ENCODE data around the gene ISY1.
"Not testable (repeated sequence)": the region's sequence is repeated elsewhere in the genome, so short reads cannot be mapped to it uniquely, and the experiment has no call there.

Gene ISY1

GRCh38 chr3:129120254-129121004, 40.4 kb downstream of the ISY1 start:
- DNase-seq (ENCODE audit: low spot score) = peak; percentile 95

- peak; percentile 26 for DNase-seq (ENCODE audit: low spot score)
These were observed 41.3 kb downstream of the ISY1 start for GRCh38 chr3:129119365-129120100.

DNA sequence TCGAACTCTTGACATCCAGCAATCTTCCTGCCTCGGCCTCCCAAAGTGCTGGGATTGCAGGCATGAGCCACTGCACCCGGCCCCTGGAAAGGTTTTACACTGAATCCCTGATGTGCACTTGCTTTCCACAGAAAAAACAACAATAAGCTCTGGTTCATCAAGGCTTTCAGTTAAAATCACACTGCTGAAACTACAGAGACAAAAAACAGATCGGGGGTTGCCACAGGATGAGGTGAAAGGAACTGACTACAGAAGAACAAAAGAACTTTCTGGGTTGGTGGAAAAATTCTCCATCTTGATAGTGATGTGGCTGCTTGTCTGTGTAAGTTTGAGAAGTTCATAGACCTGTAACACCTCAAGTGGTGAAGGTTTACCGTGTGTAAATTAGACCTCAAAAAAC, 42.1 kb downstream of the ISY1 start:
- no peak for DNase-seq (ENCODE audit: low spot score)

DNA sequence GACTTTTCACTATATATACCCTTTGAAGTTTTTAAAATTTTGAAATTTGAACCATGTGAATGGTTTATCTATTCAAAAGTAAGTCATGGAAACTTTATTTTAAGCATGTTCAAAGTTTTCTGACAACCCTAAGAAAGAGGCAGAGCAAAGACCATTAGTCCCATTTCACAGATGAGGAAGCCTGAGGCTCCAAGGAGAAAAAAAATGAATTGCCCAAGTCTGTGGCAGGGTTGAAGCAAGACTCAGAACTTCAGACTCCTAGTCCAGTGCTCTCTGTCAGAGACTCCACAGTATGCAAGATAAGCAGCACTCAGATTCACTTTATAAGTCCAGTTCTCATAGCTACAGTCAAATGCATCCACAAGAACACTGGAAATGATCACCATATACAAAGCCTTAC, 43.7 kb downstream of the ISY1 start:
- no peak for DNase-seq (ENCODE audit: low spot score)

GRCh38 chr3:129116482-129116946, 44.3 kb downstream of the ISY1 start:
- no peak for DNase-seq (ENCODE audit: low spot score)

- DNase-seq (ENCODE audit: low spot score) = no peak
These were observed 46.4 kb downstream of the ISY1 start for GRCh38 chr3:129114455-129114854.

- DNase-seq (ENCODE audit: low spot score) = peak; percentile 66
These were observed 48.4 kb downstream of the ISY1 start for GRCh38 chr3:129112308-129113052.

GRCh38 chr3:129111076-129111780, 49.6 kb downstream of the ISY1 start:
- not testable (repeated sequence) for DNase-seq (ENCODE audit: low spot score)

- no peak for DNase-seq (ENCODE audit: low spot score)
These were observed 53.1 kb downstream of the ISY1 start for GRCh38 chr3:129107793-129108192.

DNA sequence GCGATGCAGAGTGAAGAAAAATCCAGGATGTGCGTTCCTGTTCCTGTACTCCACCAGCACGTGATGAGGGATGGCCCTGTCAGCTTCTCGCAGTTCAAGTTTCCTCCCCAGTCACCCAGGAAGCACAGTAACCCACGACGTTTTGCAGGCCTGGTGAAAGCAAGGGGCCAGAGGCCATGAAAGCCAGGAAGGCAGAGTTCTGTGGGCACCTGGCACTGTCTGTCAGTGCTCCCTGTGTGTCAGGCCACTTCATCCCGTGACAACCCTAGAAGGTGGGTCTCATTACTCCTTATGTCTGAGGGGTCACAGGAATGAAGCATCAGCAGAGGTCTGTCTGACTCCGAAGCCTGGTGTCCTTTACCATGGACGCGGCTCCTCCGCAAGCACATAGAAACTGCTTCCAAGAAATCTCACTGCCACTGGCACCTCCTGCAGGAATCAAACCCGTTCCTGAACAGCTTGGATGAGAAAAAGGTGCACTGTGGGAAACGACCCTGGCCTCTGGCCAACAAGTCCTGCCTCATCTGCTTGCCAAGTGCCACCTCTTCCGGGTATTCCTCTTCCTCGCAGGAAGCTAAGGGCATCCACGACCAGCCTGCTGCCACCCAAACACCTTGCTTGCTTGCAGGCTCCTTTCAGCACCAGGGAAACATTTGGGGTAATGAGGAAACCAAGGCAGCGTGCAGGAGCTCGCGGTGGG, 53.8 kb downstream of the ISY1 start:
- no peak for DNase-seq (ENCODE audit: low spot score)

- DNase-seq (ENCODE audit: low spot score) = no peak
These were observed 54.5 kb downstream of the ISY1 start for GRCh38 chr3:129106320-129106719.

GRCh38 chr3:129105862-129106261, 55.0 kb downstream of the ISY1 start:
- no peak for DNase-seq (ENCODE audit: low spot score)

GRCh38 chr3:129104498-129105079, 56.3 kb downstream of the ISY1 start:
- DNase-seq (ENCODE audit: low spot score) = no peak

- DNase-seq (ENCODE audit: low spot score) = no peak
These were observed 56.8 kb downstream of the ISY1 start for GRCh38 chr3:129104051-129104450.

GRCh38 chr3:129103296-129103695, 57.6 kb downstream of the ISY1 start:
- DNase-seq (ENCODE audit: low spot score) = no peak

DNA sequence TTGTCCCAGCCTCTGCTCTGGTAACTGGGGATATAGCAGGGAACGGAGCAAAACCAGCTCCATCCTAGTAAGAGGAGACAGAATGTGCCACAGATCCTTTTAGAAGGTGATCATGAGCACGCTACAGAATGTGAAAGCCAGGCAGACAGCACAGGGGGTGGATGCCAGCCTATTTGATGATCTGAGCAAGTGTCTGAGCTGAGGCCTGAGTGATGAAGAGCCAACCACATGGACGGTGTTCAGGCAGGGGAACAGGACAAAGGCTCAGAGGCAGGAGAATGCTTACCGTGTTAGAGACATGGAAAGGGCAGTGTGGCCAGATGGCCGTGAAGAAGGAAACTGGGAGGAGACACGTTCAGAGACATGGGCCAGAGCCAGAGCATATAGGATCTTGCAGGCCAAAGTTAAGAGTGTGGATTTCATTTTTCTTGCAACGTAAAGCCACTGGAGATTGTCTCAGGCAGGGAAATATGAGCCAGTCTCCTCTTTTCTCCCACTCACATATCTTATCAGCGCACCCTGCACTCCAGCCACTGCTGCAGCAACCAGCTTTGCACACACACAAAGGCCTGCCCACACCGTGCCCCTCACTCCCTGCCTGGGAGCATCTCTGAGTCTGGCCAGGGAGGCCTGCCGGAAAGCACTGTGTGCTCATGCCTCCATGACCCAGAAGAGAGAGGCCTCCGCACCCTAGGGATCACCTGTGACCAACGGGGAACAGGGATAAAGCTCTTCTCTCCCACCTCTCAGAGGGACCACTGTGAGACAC, 59.3 kb downstream of the ISY1 start:
- DNase-seq (ENCODE audit: low spot score) = no peak

GRCh38 chr3:129100274-129100673, 60.6 kb downstream of the ISY1 start:
- no peak for DNase-seq (ENCODE audit: low spot score)

- no peak for DNase-seq (ENCODE audit: low spot score)
These were observed 65.6 kb downstream of the ISY1 start for GRCh38 chr3:129095285-129095684.

DNA sequence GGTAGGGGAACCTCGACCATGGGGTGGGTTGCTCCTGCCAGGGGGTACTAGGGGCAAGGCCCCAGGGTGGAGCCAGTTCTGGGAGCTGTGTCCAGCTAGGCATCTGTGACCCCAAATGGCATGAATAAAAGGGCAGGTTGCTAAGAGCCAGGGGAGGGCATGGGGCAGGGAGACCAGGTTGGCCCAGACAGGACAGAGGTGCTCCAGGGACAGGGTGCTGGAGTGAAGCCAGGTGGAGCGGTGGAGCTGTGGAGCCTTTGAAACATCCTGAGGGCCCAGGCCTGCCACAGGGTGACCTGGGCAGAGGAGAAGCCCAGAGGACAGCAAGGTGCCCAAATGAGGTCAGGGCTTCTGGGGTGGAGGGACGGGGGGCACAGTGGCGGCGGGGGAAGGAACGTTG, 72.6 kb downstream of the ISY1 start:
- DNase-seq (ENCODE audit: low spot score) = not testable (repeated sequence)

- DNase-seq (ENCODE audit: low spot score) = not testable (repeated sequence)
These were observed 73.0 kb downstream of the ISY1 start for GRCh38 chr3:129087904-129088303.

All from kidney tubule cell (primary cell).